ENCODE measurements around the gene PCNT. TPM values are rescaled to one million over a fixed set of nuclear protein-coding genes. Genes with fewer than 3 reads are reported as not detected.

The PCNT gene
- total RNA-seq, 1 donor: 19.2 TPM

DNA sequence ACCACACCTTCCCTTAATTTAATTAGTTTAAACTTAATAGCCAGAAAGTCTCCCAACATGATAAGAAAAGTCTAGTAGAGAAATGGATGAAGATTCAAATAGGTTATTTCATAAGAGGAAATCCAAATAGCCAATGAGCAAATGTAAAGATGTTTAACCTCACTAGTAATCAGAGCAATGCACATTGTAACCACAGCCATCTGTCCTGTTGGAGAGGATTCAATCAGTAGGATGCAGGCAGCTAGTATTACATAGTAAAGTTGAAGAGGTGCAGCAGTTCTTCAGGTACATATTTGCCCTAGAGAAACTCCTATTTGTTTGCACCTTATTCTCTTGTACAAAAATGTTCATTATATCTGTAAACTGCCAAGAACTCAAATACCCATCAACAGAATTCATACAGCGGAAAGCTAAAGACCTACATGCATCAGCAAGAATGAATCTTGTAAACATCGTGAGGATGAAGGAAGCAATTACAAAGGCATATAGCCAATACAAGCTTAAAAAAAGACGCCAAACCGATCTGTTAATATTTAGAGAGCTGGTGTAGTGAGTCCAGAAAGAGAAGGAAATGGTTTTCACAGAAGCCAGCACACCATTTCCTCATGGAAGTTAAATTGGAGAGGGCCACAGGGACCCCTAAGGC lies 162.6 kb downstream of the PCNT start:
- peaks cover 7% of the 10 kb centered on the region for H4K20me1 ChIP-seq (ENCODE audit: insufficient read depth, low read length)
- no peaks in the 10 kb centered on the region for H3K27me3 ChIP-seq (ENCODE audit: insufficient read depth, low read length)
- DNase-seq (ENCODE audit: insufficient read length, low spot score, missing footprints): no peak
- H3K4me2 ChIP-seq (ENCODE audit: insufficient read depth, low read length): no peak overlapping the region
- H3K9me3 ChIP-seq (ENCODE audit: low read depth, low read length): no peaks in the 10 kb centered on the region
- H3K79me2 ChIP-seq (ENCODE audit: insufficient read depth, low read length): peaks cover 57% of the 10 kb centered on the region
- H3K27ac ChIP-seq (ENCODE audit: low read depth, low read length): no peak overlapping the region
- peaks cover 11% of the 10 kb centered on the region for H3K36me3 ChIP-seq (ENCODE audit: insufficient read depth, low read length)
- no peak for TF ChIP-seq CTCF (IDR thresholded peaks at IDR 0.05; ENCODE audit: extremely low read depth, low read depth, low read length)
- H2AFZ ChIP-seq (ENCODE audit: low read length): no peak overlapping the region
- H3K4me1 ChIP-seq (ENCODE audit: insufficient read depth, low read length): no peaks in the 10 kb centered on the region
- no peak overlapping the region for H3K4me3 ChIP-seq (ENCODE audit: insufficient read depth, low read length)

DNA sequence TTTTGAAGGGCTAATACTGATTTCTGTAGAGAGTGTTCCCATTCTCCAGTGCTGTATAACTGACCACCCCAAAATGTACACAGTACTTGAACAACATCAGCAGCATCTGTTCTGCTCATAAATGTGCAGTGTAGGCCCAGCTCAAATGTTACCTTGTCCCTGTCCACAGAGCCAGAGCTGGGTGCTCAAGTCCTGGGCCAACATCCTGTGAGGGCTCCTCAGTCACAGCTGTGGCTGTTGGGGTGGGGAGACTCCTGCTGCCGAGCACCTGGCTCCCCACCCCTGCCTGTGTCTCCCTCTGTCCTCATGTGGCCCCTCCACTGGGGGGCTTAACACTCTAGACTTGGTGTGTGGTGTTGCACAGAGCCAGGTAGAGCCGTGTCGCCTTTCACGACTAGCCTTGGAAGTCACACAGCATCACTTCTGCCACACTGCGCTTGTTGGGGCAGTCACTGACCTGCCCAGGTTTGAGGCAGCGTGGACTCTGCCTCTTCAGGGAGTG lies 165.3 kb downstream of the PCNT start:
- H3K27ac ChIP-seq (ENCODE audit: low read depth, low read length): no peak overlapping the region
- no peak for DNase-seq (ENCODE audit: insufficient read length, low spot score, missing footprints)
- H3K4me3 ChIP-seq (ENCODE audit: insufficient read depth, low read length): no peak overlapping the region
- no peak for TF ChIP-seq CTCF (IDR thresholded peaks at IDR 0.05; ENCODE audit: extremely low read depth, low read depth, low read length)
- no peaks in the 10 kb centered on the region for H3K4me1 ChIP-seq (ENCODE audit: insufficient read depth, low read length)
- no peaks in the 10 kb centered on the region for H4K20me1 ChIP-seq (ENCODE audit: insufficient read depth, low read length)
- H3K79me2 ChIP-seq (ENCODE audit: insufficient read depth, low read length): peaks cover 48% of the 10 kb centered on the region
- no peaks in the 10 kb centered on the region for H3K9me3 ChIP-seq (ENCODE audit: low read depth, low read length)
- H3K36me3 ChIP-seq (ENCODE audit: insufficient read depth, low read length): peaks cover 25% of the 10 kb centered on the region
- no peaks in the 10 kb centered on the region for H3K27me3 ChIP-seq (ENCODE audit: insufficient read depth, low read length)
- H3K4me2 ChIP-seq (ENCODE audit: insufficient read depth, low read length): no peak overlapping the region
- H2AFZ ChIP-seq (ENCODE audit: low read length): no peak overlapping the region

GRCh38 chr21:46489800-46490199 lies 165.8 kb downstream of the PCNT start:
- H3K9me3 ChIP-seq (ENCODE audit: low read depth, low read length): no peaks in the 10 kb centered on the region
- no peak for TF ChIP-seq CTCF (IDR thresholded peaks at IDR 0.05; ENCODE audit: extremely low read depth, low read depth, low read length)
- no peak overlapping the region for H2AFZ ChIP-seq (ENCODE audit: low read length)
- no peak for DNase-seq (ENCODE audit: insufficient read length, low spot score, missing footprints)
- no peaks in the 10 kb centered on the region for H3K4me1 ChIP-seq (ENCODE audit: insufficient read depth, low read length)
- no peak overlapping the region for H3K27ac ChIP-seq (ENCODE audit: low read depth, low read length)
- no peak overlapping the region for H3K4me3 ChIP-seq (ENCODE audit: insufficient read depth, low read length)
- no peaks in the 10 kb centered on the region for H4K20me1 ChIP-seq (ENCODE audit: insufficient read depth, low read length)
- no peaks in the 10 kb centered on the region for H3K27me3 ChIP-seq (ENCODE audit: insufficient read depth, low read length)
- H3K4me2 ChIP-seq (ENCODE audit: insufficient read depth, low read length): no peak overlapping the region
- peaks cover 47% of the 10 kb centered on the region for H3K79me2 ChIP-seq (ENCODE audit: insufficient read depth, low read length)
- H3K36me3 ChIP-seq (ENCODE audit: insufficient read depth, low read length): peaks cover 23% of the 10 kb centered on the region

- Histone ChIP-seq H3K9me3 (ENCODE audit: low read depth, low read length) (no peaks in the 10 kb centered on the region), H3K4me2 (ENCODE audit: insufficient read depth, low read length) (no peak overlapping the region), H2AFZ (ENCODE audit: low read length) (no peak overlapping the region), H3K79me2 (ENCODE audit: insufficient read depth, low read length) (peaks cover 35% of the 10 kb centered on the region), H3K4me1 (ENCODE audit: insufficient read depth, low read length) (no peaks in the 10 kb centered on the region), H3K27ac (ENCODE audit: low read depth, low read length) (no peak overlapping the region), H3K4me3 (ENCODE audit: insufficient read depth, low read length) (no peak overlapping the region), H4K20me1 (ENCODE audit: insufficient read depth, low read length) (no peaks in the 10 kb centered on the region), H3K27me3 (ENCODE audit: insufficient read depth, low read length) (no peaks in the 10 kb centered on the region), H3K36me3 (ENCODE audit: insufficient read depth, low read length) (peaks cover 23% of the 10 kb centered on the region)
- DNase-seq (ENCODE audit: insufficient read length, low spot score, missing footprints): no peak
- no peak for TF ChIP-seq CTCF (IDR thresholded peaks at IDR 0.05; ENCODE audit: extremely low read depth, low read depth, low read length)
Observed at GRCh38 chr21:46491553-46491952, 167.6 kb downstream of the PCNT start.
